ENCODE measurements around the gene EHD4.

EHD4 gene

GRCh38 chr15:41987246-41987924, 15.0 kb upstream of the EHD4 start:
- Histone ChIP-seq H3K36me3 (ENCODE audit: control insufficient read depth in 2 of 2, insufficient read depth in 1 of 2, low read length in 2 of 2) (no peaks in the 10 kb centered on the region), H3K4me1 (ENCODE audit: control insufficient read depth, insufficient read depth, low read length) (no peaks in the 10 kb centered on the region), H3K9me3 (ENCODE audit: control insufficient read depth, insufficient read depth, low read depth, low read length) (no peaks in the 10 kb centered on the region), H3K27ac (ENCODE audit: extremely low read depth, low read depth, low read length) (no peak overlapping the region), H3K4me3 (ENCODE audit: low read depth, low read length) (no peak overlapping the region)
- TF ChIP-seq ZNF324 (tag by site-specific recombination; IDR thresholded peaks at IDR 0.05) (no peak), ZBTB7A (tag by site-specific recombination; IDR thresholded peaks at IDR 0.05; ENCODE audit: low read depth) (no peak), PRDM4 (tag by site-specific recombination; IDR thresholded peaks at IDR 0.05) (no peak), ZNF391 (tag by site-specific recombination; IDR thresholded peaks at IDR 0.05; ENCODE audit: borderline replicate concordance, low read depth) (no peak), ZNF785 (tag by site-specific recombination; IDR thresholded peaks at IDR 0.05) (no peak), ZNF658 (tag by site-specific recombination; IDR thresholded peaks at IDR 0.05) (no peak), ZBTB20 (tag by site-specific recombination; IDR thresholded peaks at IDR 0.05) (no peak)
- ChIA-PET POLR2A (no interaction called here), CTCF (interaction anchor here (2.6 to 4.6 kb wide), 3 partner anchors 74 to 151 kb away, joined by 15 to 32 read pairs (median 32); no protein-coding TSS in a partner anchor)

- Histone ChIP-seq H3K4me1 (ENCODE audit: control insufficient read depth, insufficient read depth, low read length) (no peaks in the 10 kb centered on the region), H3K36me3 (ENCODE audit: control insufficient read depth in 2 of 2, insufficient read depth in 1 of 2, low read length in 2 of 2) (no peaks in the 10 kb centered on the region), H3K4me3 (ENCODE audit: low read depth, low read length) (no peak overlapping the region), H3K27ac (ENCODE audit: extremely low read depth, low read depth, low read length) (no peak overlapping the region), H3K9me3 (ENCODE audit: control insufficient read depth, insufficient read depth, low read depth, low read length) (no peaks in the 10 kb centered on the region)
- TF ChIP-seq ZNF335 (tag by site-specific recombination; conservative IDR thresholded peaks at IDR 0.05) = no peak
- TF ChIP-seq ZNF596 (tag by site-specific recombination; IDR thresholded peaks at IDR 0.05) = no peak
- TF ChIP-seq ZNF629 (tag by site-specific recombination; IDR thresholded peaks at IDR 0.05) = no peak
- TF ChIP-seq ZNF18 (tag by site-specific recombination; IDR thresholded peaks at IDR 0.05) = no peak
- TF ChIP-seq ZNF404 (tag by site-specific recombination; IDR thresholded peaks at IDR 0.05) = no peak
- TF ChIP-seq ZNF501 (tag by site-specific recombination; IDR thresholded peaks at IDR 0.05) = no peak
- TF ChIP-seq ZNF776 (tag by site-specific recombination; IDR thresholded peaks at IDR 0.05; ENCODE audit: borderline replicate concordance) = no peak
- no peak for TF ChIP-seq ZNF274 (IDR thresholded peaks at IDR 0.05; ENCODE audit: low read length)
- no peak for TF ChIP-seq ZNF274 (tag by site-specific recombination; IDR thresholded peaks at IDR 0.05; ENCODE audit: borderline replicate concordance)
- no peak for TF ChIP-seq ZNF132 (tag by site-specific recombination; IDR thresholded peaks at IDR 0.05; ENCODE audit: borderline replicate concordance)
- no peak for TF ChIP-seq REST (tag by site-specific recombination; IDR thresholded peaks at IDR 0.05)
- TF ChIP-seq ZNF37A (tag by site-specific recombination; IDR thresholded peaks at IDR 0.05) = no peak
- ChIA-PET CTCF (interaction anchor here (0.5 to 1.5 kb wide), 10 partner anchors 11 to 662 kb away, joined by 3 to 4 read pairs (median 3); partner anchors contain the start of gene EHD4), POLR2A (no interaction called here)
Observed at GRCh38 chr15:41985236-41986160, 13.1 kb upstream of the EHD4 start.

Data from HEK293 (cell line).